Esophagus muscularis mucosa (tissue), 4 donors: Measurements from ENCODE around the gene RPL4.

Experiments
- CTCF ChIP-seq, 3 experiments: fragments of 200-600 bp in 2 of 3; fragments of 450-650 bp in 1 of 3; sonication (generic) in 2 of 3; IDR thresholded peaks; one replicate each; pipeline ENCODE4 v1.5.1; 2017 to 2019; ENCODE audit warnings: antibody characterized with exemption in 3 of 3, mild to moderate bottlenecking in 2 of 3, moderate library complexity in 1 of 3
- EP300 ChIP-seq: sonication (generic); formaldehyde crosslinking; IDR thresholded peaks from one replicate; pipeline ENCODE4 v1.6.1; 2017; ENCODE audit warnings: antibody characterized with exemption
- POLR2A ChIP-seq: fragments of 450-650 bp; IDR thresholded peaks from one replicate; pipeline ENCODE4 v1.6.1; 2017; ENCODE audit warnings: antibody characterized with exemption, moderate library complexity, mild to moderate bottlenecking, low read depth
- POLR2AphosphoS5 ChIP-seq, 2 donors: sonication (generic); formaldehyde crosslinking; IDR thresholded peaks; one replicate each; pipeline ENCODE4 v1.6.1; 2017; ENCODE audit warnings: antibody characterized with exemption in 2 of 2

DNA sequence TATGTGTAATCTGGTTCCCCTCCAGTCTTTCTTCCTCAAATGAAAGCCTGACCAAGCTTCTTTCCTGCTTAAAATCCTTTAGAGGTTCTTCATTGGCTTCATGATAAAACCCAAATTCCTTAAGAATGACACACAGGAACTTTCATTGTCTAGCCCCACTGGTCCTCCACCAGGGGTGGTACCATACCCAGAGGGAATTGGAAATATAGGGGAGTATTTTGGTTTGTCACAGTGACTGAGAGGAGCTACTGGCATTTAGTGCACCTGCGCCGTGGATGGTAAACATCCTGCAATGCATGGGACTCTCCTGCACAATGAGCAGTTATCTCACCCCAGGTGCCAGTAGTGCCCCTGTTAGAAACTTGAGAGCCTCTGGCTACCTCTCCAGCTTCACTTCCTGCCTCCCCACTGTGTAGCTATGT, 11.3 kb upstream of the RPL4 start:
- TF ChIP-seq CTCF (IDR thresholded peaks at IDR 0.05) (no peak), POLR2AphosphoS5 (IDR thresholded peaks at IDR 0.05) (no peak), POLR2A (no peak), EP300 (no peak)
